Ascending aorta (tissue), 2 donors: ENCODE results near the gene RBM39. TPM values are rescaled to one million over a fixed set of nuclear protein-coding genes. Genes with fewer than 3 reads are reported as not detected.
"Not testable (repeated sequence)": the region's sequence is repeated elsewhere in the genome, so short reads cannot be mapped to it uniquely, and the experiment has no call there.

Source experiments
- DNase-seq, 2 donors: peaks; one replicate each; pipeline ENCODE4 v3.0.0-alpha.2; 2019; ENCODE audit warnings: low spot score in 2 of 2
- H3K27ac ChIP-seq, 2 donors: fragments of 200-600 bp; sonication (generic); one replicate each; pipeline ENCODE4 v1.5.1; 2016 to 2017; ENCODE audit warnings: mild to moderate bottlenecking in 1 of 2
- H3K27me3 ChIP-seq: fragments of 200-600 bp; sonication (generic); one replicate; pipeline ENCODE4 v1.5.1; 2017
- H3K36me3 ChIP-seq, 2 donors: fragments of 200-600 bp; sonication (generic); one replicate each; pipeline ENCODE4 v1.5.1; 2016
- H3K4me1 ChIP-seq, 2 donors: fragments of 200-600 bp; sonication (generic); one replicate each; pipeline ENCODE4 v1.5.1; 2016 to 2017; ENCODE audit warnings: mild to moderate bottlenecking in 1 of 2
- H3K4me3 ChIP-seq, 2 donors: fragments of 200-600 bp; sonication (generic); one replicate each; pipeline ENCODE4 v1.5.1; 2016 to 2017; ENCODE audit warnings: mild to moderate bottlenecking in 1 of 2
- H3K9me3 ChIP-seq, 2 donors: fragments of 200-600 bp; sonication (generic); one replicate each; pipeline ENCODE4 v1.5.1; 2016
- intact Hi-C: fragments of 100-400 bp; cut with DNase I; formaldehyde crosslinking; loops from one replicate; pipeline ENCODE4 v1.15.1; 2023
- total RNA-seq: library from RNA; depleted of rRNA; stranded (reverse); fragments of >200 nt; gene quantifications from one replicate; pipeline ENCODE4 v1.1.0, GENCODE V29; 2016
- TF ChIP-seq, protein P1 (sequence below), 3 experiments: fragments of 200-600 bp in 2 of 3; fragments of 450-650 bp in 1 of 3; sonication (generic) in 2 of 3; IDR thresholded peaks; one replicate each; pipeline ENCODE4 v1.5.1; 2016 to 2019; ENCODE audit warnings: antibody characterized with exemption in 3 of 3, mild to moderate bottlenecking in 1 of 3, moderate library complexity in 1 of 3

The RBM39 gene
- total RNA-seq, 1 donor from 2014 or later, result 232 TPM

DNA sequence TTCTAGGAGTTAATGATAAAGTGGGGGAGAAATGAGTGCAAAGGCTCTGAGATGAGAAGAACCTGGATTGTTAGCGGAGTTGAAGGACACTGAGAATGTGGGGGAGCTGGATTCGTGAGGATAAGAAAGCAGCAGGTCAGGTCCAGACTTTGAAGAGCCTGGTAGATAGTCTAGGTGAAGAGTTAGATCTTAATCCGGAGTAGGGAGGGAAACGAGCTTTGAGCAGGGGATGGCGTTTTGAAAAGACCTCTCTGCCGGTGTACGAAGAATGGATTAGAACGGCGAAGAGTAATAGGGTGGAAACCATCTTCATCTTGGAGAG, 29.3 kb upstream of the RBM39 start:
- no peak for DNase-seq
- Histone ChIP-seq H3K36me3 (no peaks in the 10 kb centered on the region), H3K27ac (peak overlapping the region; percentile 96 to 98), H3K4me1 (peaks cover 0 to 30% of the 10 kb centered on the region in 2 donors), H3K9me3 (no peaks in the 10 kb centered on the region), H3K4me3 (peak overlapping the region; percentile 26 to 85), H3K27me3 (no peaks in the 10 kb centered on the region)
- intact Hi-C loops, result loop anchor here (1.0 kb wide), 2 partner anchors 29 to 113 kb away; partner anchors contain the start of gene RBM39
- TF ChIP-seq, protein P1, sequence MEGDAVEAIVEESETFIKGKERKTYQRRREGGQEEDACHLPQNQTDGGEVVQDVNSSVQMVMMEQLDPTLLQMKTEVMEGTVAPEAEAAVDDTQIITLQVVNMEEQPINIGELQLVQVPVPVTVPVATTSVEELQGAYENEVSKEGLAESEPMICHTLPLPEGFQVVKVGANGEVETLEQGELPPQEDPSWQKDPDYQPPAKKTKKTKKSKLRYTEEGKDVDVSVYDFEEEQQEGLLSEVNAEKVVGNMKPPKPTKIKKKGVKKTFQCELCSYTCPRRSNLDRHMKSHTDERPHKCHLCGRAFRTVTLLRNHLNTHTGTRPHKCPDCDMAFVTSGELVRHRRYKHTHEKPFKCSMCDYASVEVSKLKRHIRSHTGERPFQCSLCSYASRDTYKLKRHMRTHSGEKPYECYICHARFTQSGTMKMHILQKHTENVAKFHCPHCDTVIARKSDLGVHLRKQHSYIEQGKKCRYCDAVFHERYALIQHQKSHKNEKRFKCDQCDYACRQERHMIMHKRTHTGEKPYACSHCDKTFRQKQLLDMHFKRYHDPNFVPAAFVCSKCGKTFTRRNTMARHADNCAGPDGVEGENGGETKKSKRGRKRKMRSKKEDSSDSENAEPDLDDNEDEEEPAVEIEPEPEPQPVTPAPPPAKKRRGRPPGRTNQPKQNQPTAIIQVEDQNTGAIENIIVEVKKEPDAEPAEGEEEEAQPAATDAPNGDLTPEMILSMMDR (IDR thresholded peaks at IDR 0.05), result no peak

DNA sequence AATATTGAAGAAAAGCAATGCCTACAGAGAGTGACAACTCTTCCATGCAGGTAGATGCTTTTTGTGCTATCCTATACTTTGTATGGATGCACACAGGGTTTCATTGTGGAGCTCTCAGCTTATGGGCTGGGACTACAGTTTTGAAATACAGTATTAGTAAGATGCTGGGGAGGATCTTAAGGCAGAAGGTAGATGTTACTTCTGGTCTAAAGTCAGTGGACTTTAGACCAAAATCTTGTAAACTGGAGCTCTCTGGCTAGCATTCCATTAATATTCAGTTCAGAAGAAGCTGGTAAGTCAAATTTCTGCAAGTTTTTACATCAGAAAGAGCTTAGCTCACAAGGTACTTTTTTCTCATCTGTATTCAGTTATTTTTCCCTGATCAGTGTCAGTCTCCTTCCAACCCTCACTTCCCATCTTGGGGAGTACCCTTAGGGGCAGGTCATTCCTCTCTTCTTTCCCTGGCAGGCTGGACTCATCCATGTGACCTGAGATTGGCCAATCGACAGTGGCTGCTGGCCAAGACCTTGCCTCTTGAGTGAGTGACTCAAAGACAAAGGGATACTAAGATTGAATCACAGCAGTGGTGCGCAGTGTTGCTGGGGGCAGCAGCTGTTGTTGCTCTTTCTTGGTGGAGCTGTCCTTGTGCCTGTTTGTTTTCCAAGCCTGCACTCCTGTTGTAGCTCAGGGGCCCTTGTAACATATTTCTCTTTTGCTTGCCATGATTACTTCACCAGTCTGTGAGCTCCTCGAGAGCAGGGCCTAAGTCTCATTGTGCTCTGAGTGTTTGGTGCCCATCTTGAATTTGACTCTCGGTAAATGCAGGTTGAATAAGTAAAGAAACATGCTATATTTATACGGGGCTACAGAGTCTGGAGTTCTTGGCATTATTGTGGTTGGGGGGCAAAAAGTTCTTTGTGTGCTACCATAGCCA, 26.9 kb upstream of the RBM39 start:
- Histone ChIP-seq H3K9me3 (no peaks in the 10 kb centered on the region), H3K27me3 (no peaks in the 10 kb centered on the region), H3K27ac (peak overlapping the region; percentile 96 to 98), H3K36me3 (no peaks in the 10 kb centered on the region), H3K4me1 (peaks cover 0 to 30% of the 10 kb centered on the region in 2 donors), H3K4me3 (peak overlapping the region in 1 of 2 donors; percentile 9)
- intact Hi-C loops, result no loop called here
- DNase-seq, result peak; percentile 93 to 99
- TF ChIP-seq, protein P1 (IDR thresholded peaks at IDR 0.05), result no peak

DNA sequence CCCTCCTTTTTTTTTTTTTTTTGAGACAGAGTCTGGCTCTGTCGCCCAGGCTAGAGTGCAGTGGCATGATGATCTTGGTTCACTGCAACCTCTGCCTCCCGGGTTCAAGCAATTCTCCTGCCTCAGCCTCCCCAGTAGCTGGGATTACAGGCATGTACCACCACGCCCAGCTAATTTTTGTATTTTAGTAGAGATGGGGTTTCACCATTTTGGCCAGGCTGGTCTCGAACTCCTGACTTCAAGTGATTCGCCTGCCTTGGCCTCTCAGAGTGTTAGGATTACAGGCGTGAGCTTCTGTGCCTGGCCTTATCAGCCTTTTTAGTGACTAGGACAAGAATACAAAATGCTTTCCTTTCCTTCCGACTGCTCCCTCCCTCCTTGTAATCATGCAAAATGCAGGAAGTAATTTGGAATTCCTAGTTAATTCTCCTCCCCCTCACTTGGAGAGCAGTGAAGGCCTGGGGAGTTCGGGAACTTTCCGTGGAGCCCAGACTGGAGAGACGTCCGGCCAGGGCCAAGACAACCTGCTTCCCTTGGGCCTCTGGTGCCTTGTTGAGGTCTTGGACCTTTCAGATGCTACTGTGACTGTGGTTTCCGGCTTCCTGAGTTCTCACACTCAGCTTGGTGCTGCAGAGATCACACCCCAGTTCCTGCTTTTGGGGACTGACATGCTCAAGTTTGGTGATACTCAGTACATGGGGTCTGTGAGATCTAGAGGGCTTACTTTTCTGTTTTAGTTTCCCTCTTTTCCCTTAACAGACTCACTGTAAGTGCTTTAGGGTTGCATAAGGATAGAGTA, 25.8 kb upstream of the RBM39 start:
- no peak overlapping the region for H3K4me3 ChIP-seq

DNA sequence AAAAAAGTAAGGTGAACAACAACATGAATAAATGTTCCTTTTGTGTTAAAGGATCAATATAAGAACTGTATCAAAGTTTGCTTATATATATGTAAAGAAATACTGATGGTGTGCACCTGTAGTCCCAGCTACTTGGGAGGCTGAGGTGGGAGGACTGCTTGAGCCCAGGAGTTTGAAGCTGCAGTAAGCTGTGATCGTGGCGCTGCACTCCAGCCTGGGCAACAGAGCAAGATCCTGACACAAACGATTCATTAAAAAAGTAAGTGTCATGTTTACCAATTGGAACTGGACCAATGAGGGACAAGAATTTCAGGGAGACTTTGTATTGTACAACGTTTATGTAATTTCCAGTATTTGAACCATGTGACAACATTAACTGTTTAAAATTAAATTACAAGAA, 24.8 kb upstream of the RBM39 start:
- TF ChIP-seq, protein P1 (IDR thresholded peaks at IDR 0.05), result no peak
- Histone ChIP-seq H3K4me3 (no peak overlapping the region), H3K4me1 (peaks cover 0 to 20% of the 10 kb centered on the region in 2 donors), H3K27me3 (no peaks in the 10 kb centered on the region), H3K36me3 (no peaks in the 10 kb centered on the region), H3K9me3 (no peaks in the 10 kb centered on the region), H3K27ac (no peak overlapping the region)
- no peak for DNase-seq
- intact Hi-C loops, result no loop called here

More for the DNA sequence above, 25.8 kb upstream of the RBM39 start:
- peak; percentile 34 to 82 for DNase-seq
- TF ChIP-seq, protein P1 (IDR thresholded peaks at IDR 0.05), result no peak
- intact Hi-C loops, result no loop called here
- no peaks in the 10 kb centered on the region for H3K36me3 ChIP-seq
- H3K4me1 ChIP-seq, result peaks cover 0 to 22% of the 10 kb centered on the region in 2 donors
- no peaks in the 10 kb centered on the region for H3K9me3 ChIP-seq
- no peaks in the 10 kb centered on the region for H3K27me3 ChIP-seq
- peak overlapping the region; percentile 96 to 98 for H3K27ac ChIP-seq

DNA sequence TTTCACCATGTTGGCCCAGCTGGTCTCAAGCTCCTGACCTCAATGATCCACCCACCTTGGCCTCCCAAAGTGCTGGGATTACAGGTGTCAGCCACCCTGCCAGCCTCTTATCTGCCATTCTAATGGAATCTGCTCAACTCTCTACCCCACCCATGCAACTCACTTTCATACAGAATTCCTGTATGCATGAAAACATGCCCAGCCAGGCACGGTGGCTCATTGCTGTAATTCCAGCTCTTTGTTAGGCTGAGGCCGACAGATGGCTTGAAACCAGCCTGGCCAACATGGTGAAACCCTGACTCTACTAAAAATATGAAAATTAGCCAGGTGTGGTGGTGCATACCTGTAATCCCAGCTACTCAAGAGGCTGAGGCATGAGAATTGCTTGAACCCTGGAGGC, 22.9 kb upstream of the RBM39 start:
- intact Hi-C loops, result not testable (repeated sequence)

DNA sequence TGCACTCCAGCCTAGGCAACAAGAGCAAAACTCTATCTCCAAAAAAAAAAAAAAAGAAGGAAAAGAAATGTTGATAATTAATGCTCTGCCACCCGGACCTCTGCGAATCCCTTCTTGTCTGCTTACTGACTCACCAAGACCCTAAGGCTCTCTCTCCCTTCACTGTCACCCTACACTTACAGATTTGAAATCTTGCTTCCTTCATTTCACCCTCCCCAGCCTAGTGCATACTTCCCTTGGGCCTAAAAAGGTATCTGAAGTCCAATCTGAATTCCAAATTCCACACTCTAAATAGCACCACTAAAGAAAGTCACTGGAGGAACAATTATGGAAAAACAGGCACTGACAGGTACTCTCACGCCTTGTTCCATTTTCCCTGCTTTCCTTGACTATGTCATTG, 20.4 kb upstream of the RBM39 start:
- Histone ChIP-seq H3K27ac (no peak overlapping the region), H3K9me3 (no peaks in the 10 kb centered on the region), H3K27me3 (no peaks in the 10 kb centered on the region), H3K4me1 (no peaks in the 10 kb centered on the region), H3K4me3 (no peak overlapping the region), H3K36me3 (no peaks in the 10 kb centered on the region)
- intact Hi-C loops, result no loop called here
- DNase-seq, result no peak
- TF ChIP-seq, protein P1 (IDR thresholded peaks at IDR 0.05), result no peak

More for the DNA sequence above, 22.9 kb upstream of the RBM39 start:
- DNase-seq, H3K27ac ChIP-seq, H3K4me3 ChIP-seq, H3K36me3 ChIP-seq, H3K27me3 ChIP-seq, H3K9me3 ChIP-seq: not testable (repeated sequence)
- peaks cover 0 to 12% of the 10 kb centered on the region in 2 donors for H3K4me1 ChIP-seq

DNA sequence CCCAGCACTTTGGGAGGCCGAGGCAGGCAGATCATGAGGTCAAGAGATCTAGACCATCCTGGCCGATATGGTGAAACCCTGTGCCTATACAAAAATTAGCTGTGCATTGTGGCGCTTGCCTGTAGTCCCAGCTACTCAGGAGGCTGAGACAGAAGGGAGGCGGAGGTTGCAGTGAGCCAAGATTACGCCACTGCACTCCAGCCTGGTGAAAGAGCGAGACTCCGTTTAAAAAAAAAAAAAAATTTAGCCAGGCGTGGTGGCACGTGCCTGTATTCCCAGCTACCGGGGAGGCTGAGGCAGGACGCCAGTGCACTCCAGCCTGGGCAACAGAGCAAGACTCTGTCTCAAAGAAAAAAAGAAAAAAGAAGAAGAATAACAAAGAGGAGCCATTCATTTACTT, 19.5 kb upstream of the RBM39 start:
- H3K4me1 ChIP-seq, DNase-seq, H3K27me3 ChIP-seq, H3K9me3 ChIP-seq, H3K36me3 ChIP-seq, intact Hi-C loops, H3K27ac ChIP-seq, H3K4me3 ChIP-seq: not testable (repeated sequence)
